HG03196 (cell line): Measurements from ENCODE around the gene SLC26A4.

ENCODE experiments used
- ATAC-seq: cut with Tn5 transposase; IDR thresholded peaks from one replicate; pipeline ENCODE4 v1.9.1; 2021; ENCODE audit not compliant: unreplicated experiment

Gene SLC26A4

GRCh38 chr7:107659666-107660065 is 962 bp upstream of the SLC26A4 start:
- no peak for ATAC-seq

GRCh38 chr7:107661081-107661864 is 645 bp downstream of the SLC26A4 start:
- ATAC-seq, result no peak

GRCh38 chr7:107661865-107662379 is 1.3 kb downstream of the SLC26A4 start:
- ATAC-seq, result no peak

- ATAC-seq, result no peak
Observed at GRCh38 chr7:107663196-107663595, 2.6 kb downstream of the SLC26A4 start.

GRCh38 chr7:107666790-107667189 is 6.2 kb downstream of the SLC26A4 start:
- ATAC-seq, result no peak

GRCh38 chr7:107667341-107667740 is 6.7 kb downstream of the SLC26A4 start:
- ATAC-seq, result no peak

GRCh38 chr7:107668296-107668695 is 7.7 kb downstream of the SLC26A4 start:
- no peak for ATAC-seq

- ATAC-seq, result no peak
Observed at GRCh38 chr7:107672183-107672582, 11.6 kb downstream of the SLC26A4 start.

- no peak for ATAC-seq
Observed at GRCh38 chr7:107676249-107676648, 15.6 kb downstream of the SLC26A4 start.

- ATAC-seq, result peak; percentile 74
Observed at GRCh38 chr7:107678110-107678753, 17.6 kb downstream of the SLC26A4 start.

- ATAC-seq, result no peak
Observed at GRCh38 chr7:107680478-107680877, 19.9 kb downstream of the SLC26A4 start.

- no peak for ATAC-seq
Observed at GRCh38 chr7:107682886-107683285, 22.3 kb downstream of the SLC26A4 start.

GRCh38 chr7:107684287-107684686 is 23.7 kb downstream of the SLC26A4 start:
- no peak for ATAC-seq

- ATAC-seq, result no peak
Observed at GRCh38 chr7:107684947-107685463, 24.4 kb downstream of the SLC26A4 start.

GRCh38 chr7:107686816-107687387 is 26.3 kb downstream of the SLC26A4 start:
- ATAC-seq, result no peak

- ATAC-seq, result no peak
Observed at GRCh38 chr7:107687656-107688055, 27.0 kb downstream of the SLC26A4 start.

GRCh38 chr7:107689553-107689952 is 28.9 kb downstream of the SLC26A4 start:
- ATAC-seq, result no peak

- ATAC-seq, result no peak
Observed at GRCh38 chr7:107690084-107690483, 29.5 kb downstream of the SLC26A4 start.

- ATAC-seq, result no peak
Observed at GRCh38 chr7:107690611-107691010, 30.0 kb downstream of the SLC26A4 start.

GRCh38 chr7:107691716-107692115 is 31.1 kb downstream of the SLC26A4 start:
- ATAC-seq, result no peak

- ATAC-seq, result no peak
Observed at GRCh38 chr7:107692501-107692900, 31.9 kb downstream of the SLC26A4 start.

GRCh38 chr7:107693396-107693795 is 32.8 kb downstream of the SLC26A4 start:
- ATAC-seq, result no peak
